Brain microvascular endothelial cell (primary cell): Measurements from ENCODE around the gene FAM210B.
"Not testable (repeated sequence)": the region's sequence is repeated elsewhere in the genome, so short reads cannot be mapped to it uniquely, and the experiment has no call there.

Experiments
- DNase-seq: peaks from one replicate; pipeline ENCODE4 v3.0.0-alpha.2; 2020
- H3K27ac ChIP-seq: fragments of 250-450 bp; sonication (Bioruptor Pico); 2 replicates; pipeline ENCODE4 v1.5.1; 2020; ENCODE audit warnings: mild to moderate bottlenecking, moderate library complexity
- H3K27me3 ChIP-seq: fragments of 250-450 bp; sonication (Bioruptor Pico); replicated peaks from 2 replicates; pipeline ENCODE4 v1.5.1; 2020; ENCODE audit warnings: mild to moderate bottlenecking
- H3K36me3 ChIP-seq: fragments of 250-450 bp; sonication (Bioruptor Pico); replicated peaks from 2 replicates; pipeline ENCODE4 v1.5.1; 2020; ENCODE audit warnings: mild to moderate bottlenecking
- H3K4me3 ChIP-seq: 2 replicates; pipeline ENCODE4 v1.5.1; 2011; ENCODE audit warnings: low read depth, mild to moderate bottlenecking, control low read depth, low read length, moderate library complexity
- CTCF ChIP-seq: IDR thresholded peaks from 2 replicates; pipeline ENCODE4 v1.5.1; 2011; ENCODE audit warnings: low read depth, mild to moderate bottlenecking, moderate library complexity, low read length, control low read depth, inconsistent platforms; ENCODE audit errors: missing control alignments
- in situ Hi-C: cut with HindIII; loops from 2 replicates; pipeline ENCODE4 v1.10.0; 2017; ENCODE audit warnings: low sequenced_read_pairs, low pct_ligation_motif_present

The FAM210B gene

GRCh38 chr20:56395166-56395565 lies 36.4 kb downstream of the FAM210B start:
- TF ChIP-seq CTCF, result no peak
- H3K4me3 ChIP-seq, result no peak overlapping the region
- H3K36me3 ChIP-seq, result peaks cover 41% of the 10 kb centered on the region
- no peak overlapping the region for H3K27ac ChIP-seq
- DNase-seq, result no peak
- no peaks in the 10 kb centered on the region for H3K27me3 ChIP-seq
- in situ Hi-C loops, result no loop called here

GRCh38 chr20:56400001-56400640 lies 41.3 kb downstream of the FAM210B start:
- H3K36me3 ChIP-seq, result peaks cover 62% of the 10 kb centered on the region
- DNase-seq, result peak; percentile 77
- no peaks in the 10 kb centered on the region for H3K27me3 ChIP-seq
- in situ Hi-C loops, result no loop called here
- H3K4me3 ChIP-seq, result no peak overlapping the region
- TF ChIP-seq CTCF, result peak; percentile 78
- no peak overlapping the region for H3K27ac ChIP-seq

- H3K27ac ChIP-seq, result no peak overlapping the region
- no peaks in the 10 kb centered on the region for H3K27me3 ChIP-seq
- no peak for DNase-seq
- no peak for TF ChIP-seq CTCF
- in situ Hi-C loops, result no loop called here
- no peak overlapping the region for H3K4me3 ChIP-seq
- H3K36me3 ChIP-seq, result peaks cover 57% of the 10 kb centered on the region
Measured at GRCh38 chr20:56403465-56403864, 44.7 kb downstream of the FAM210B start.

- in situ Hi-C loops, H3K27ac ChIP-seq, H3K4me3 ChIP-seq, H3K27me3 ChIP-seq, DNase-seq: not testable (repeated sequence)
- H3K36me3 ChIP-seq, result peaks cover 44% of the 10 kb centered on the region
Measured at GRCh38 chr20:56405356-56405755, 46.6 kb downstream of the FAM210B start.

GRCh38 chr20:56406910-56407309 lies 48.1 kb downstream of the FAM210B start:
- Histone ChIP-seq H3K36me3 (peaks cover 39% of the 10 kb centered on the region), H3K27ac (no peak overlapping the region), H3K4me3 (no peak overlapping the region), H3K27me3 (no peaks in the 10 kb centered on the region)
- in situ Hi-C loops, result no loop called here
- DNase-seq, result no peak
- no peak for TF ChIP-seq CTCF

- Histone ChIP-seq H3K27ac (no peak overlapping the region), H3K4me3 (no peak overlapping the region), H3K36me3 (peaks cover 23% of the 10 kb centered on the region), H3K27me3 (no peaks in the 10 kb centered on the region)
- in situ Hi-C loops, result no loop called here
- peak; percentile 22 for DNase-seq
- no peak for TF ChIP-seq CTCF
Measured at GRCh38 chr20:56409521-56409920, 50.7 kb downstream of the FAM210B start.
